Fibroblast of gingiva (primary cell): Measurements from ENCODE around the gene PRDX1.

Source experiments
- DNase-seq: peaks from one replicate; pipeline ENCODE4 v3.0.0-alpha.2; 2011; ENCODE audit warnings: low read depth

PRDX1 gene

DNA sequence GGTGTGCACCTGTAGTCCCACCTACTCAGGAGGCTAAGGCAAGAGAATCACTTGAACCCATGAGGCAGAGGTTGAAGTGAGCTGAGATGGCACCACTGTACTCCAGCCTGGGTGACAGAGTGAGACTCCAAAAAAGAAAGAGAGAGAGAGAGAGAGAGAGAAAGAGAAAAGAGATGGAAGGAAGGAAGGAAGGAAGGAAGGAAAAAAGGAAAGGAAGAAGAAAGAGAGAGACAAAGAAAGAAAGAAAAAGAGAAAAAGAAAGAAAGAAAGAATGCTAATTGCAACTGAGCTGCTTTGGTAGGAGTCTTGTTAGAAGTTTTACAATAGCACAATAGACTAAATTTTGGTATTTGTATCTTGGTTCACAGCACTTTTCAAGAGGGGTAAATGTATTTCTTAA lies 56.4 kb downstream of the PRDX1 start:
- DNase-seq, result no peak
